ENCODE results near the gene CCDC201.

GRCh38 chr7:45863715-45864114, 9.2 kb downstream of the CCDC201 start:
- no peak for TF ChIP-seq SIN3A (IDR thresholded peaks at IDR 0.05; ENCODE audit: borderline replicate concordance, insufficient read depth, low read length)
- TF ChIP-seq REST (IDR thresholded peaks at IDR 0.05; ENCODE audit: insufficient read depth in 1 of 2, low read depth in 2 of 2, low read length in 2 of 2), result no peak
- TF ChIP-seq POLR2AphosphoS5 (IDR thresholded peaks at IDR 0.05; ENCODE audit: low read depth, low read length), result no peak
- TF ChIP-seq TAF1 (IDR thresholded peaks at IDR 0.05; ENCODE audit: borderline replicate concordance, insufficient read depth, low read length), result no peak

Data from PFSK-1 (cell line).